RWPE2 (cell line): ENCODE data around the gene ARL3.

Source experiments
- ATAC-seq: fragments of 200-7000 bp; cut with Tn5 transposase; 3 replicates; pipeline ENCODE4 v1.9.1; 2021; ENCODE audit warnings: low read depth
- DNase-seq: peaks from one replicate; pipeline ENCODE4 v3.0.0-alpha.2; 2020; ENCODE audit warnings: low spot score
- H3K27ac ChIP-seq: fragments of 450-650 bp; 2 replicates; pipeline ENCODE4 v1.5.1; 2017; ENCODE audit warnings: mild to moderate bottlenecking; ENCODE audit not compliant: poor library complexity, severe bottlenecking
- H3K27me3 ChIP-seq: fragments of 250-450 bp; sonication (Bioruptor Pico); 2 replicates; pipeline ENCODE4 v1.5.1; 2021; ENCODE audit warnings: mild to moderate bottlenecking, moderate library complexity; ENCODE audit not compliant: insufficient read depth, poor library complexity, severe bottlenecking
- H3K36me3 ChIP-seq: fragments of 250-450 bp; sonication (Bioruptor Pico); 2 replicates; pipeline ENCODE4 v1.5.1; 2020; ENCODE audit warnings: low read depth, mild to moderate bottlenecking, moderate library complexity
- H3K4me1 ChIP-seq: fragments of 250-450 bp; sonication (Bioruptor Pico); 2 replicates; pipeline ENCODE4 v1.5.1; 2021; ENCODE audit warnings: mild to moderate bottlenecking, moderate library complexity; ENCODE audit not compliant: insufficient read depth, poor library complexity, severe bottlenecking
- H3K4me3 ChIP-seq: fragments of 250-450 bp; sonication (Bioruptor Pico); 2 replicates; pipeline ENCODE4 v1.5.1; 2021; ENCODE audit warnings: mild to moderate bottlenecking, moderate library complexity; ENCODE audit not compliant: severe bottlenecking
- H3K9me3 ChIP-seq: fragments of 250-450 bp; sonication (Bioruptor Pico); 2 replicates; pipeline ENCODE4 v1.5.1; 2021; ENCODE audit warnings: mild to moderate bottlenecking, moderate library complexity; ENCODE audit not compliant: severe bottlenecking
- TF ChIP-seq, protein P1 (sequence below): fragments of 450-650 bp; IDR thresholded peaks from one replicate; pipeline ENCODE4 v1.5.1; 2017; ENCODE audit warnings: mild to moderate bottlenecking, moderate library complexity; ENCODE audit not compliant: poor library complexity, severe bottlenecking

ARL3 gene

GRCh38 chr10:102648889-102649796 lies 65.1 kb downstream of the ARL3 start:
- Histone ChIP-seq H3K27me3 (no peaks in the 10 kb centered on the region), H3K27ac (peak overlapping the region; percentile 94), H3K4me3 (no peak overlapping the region), H3K4me1 (peaks cover 16% of the 10 kb centered on the region), H3K36me3 (peaks cover 35% of the 10 kb centered on the region), H3K9me3 (no peaks in the 10 kb centered on the region)
- TF ChIP-seq, protein P1, sequence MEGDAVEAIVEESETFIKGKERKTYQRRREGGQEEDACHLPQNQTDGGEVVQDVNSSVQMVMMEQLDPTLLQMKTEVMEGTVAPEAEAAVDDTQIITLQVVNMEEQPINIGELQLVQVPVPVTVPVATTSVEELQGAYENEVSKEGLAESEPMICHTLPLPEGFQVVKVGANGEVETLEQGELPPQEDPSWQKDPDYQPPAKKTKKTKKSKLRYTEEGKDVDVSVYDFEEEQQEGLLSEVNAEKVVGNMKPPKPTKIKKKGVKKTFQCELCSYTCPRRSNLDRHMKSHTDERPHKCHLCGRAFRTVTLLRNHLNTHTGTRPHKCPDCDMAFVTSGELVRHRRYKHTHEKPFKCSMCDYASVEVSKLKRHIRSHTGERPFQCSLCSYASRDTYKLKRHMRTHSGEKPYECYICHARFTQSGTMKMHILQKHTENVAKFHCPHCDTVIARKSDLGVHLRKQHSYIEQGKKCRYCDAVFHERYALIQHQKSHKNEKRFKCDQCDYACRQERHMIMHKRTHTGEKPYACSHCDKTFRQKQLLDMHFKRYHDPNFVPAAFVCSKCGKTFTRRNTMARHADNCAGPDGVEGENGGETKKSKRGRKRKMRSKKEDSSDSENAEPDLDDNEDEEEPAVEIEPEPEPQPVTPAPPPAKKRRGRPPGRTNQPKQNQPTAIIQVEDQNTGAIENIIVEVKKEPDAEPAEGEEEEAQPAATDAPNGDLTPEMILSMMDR, result no peak
- DNase-seq (peak; percentile 39), ATAC-seq (no peak)

DNA sequence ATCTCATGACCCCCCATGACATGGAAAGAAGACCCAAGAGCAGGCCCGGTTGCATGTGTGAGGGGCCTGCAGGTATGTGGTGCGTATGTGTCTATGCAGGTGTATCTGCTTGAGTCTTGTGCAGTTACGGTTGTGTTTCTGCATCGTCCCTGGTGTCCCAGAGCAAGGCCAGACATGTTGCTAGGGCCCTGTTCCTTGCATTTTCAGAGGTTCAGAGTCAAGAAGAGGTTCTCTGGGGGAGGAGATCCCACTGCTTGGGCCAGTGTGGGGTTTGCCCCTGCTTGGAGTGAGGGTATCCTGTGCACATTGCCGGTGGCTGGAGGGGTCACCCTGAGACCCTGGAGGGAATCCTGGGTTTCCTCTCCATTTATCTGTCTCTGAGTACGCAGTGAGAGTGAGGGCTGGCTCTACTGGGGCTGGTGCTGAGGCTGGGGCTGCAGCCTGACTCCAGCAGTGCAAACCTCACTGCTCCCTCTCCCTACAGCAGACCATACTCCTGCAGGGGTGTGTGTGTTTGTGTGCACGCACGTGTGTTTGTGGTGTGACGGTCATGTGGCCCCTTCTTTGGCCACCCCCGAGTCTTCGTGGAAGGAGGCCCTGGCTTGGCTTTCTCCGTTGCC lies 65.8 kb downstream of the ARL3 start:
- Histone ChIP-seq H3K4me1 (peaks cover 16% of the 10 kb centered on the region), H3K27ac (peak overlapping the region; percentile 94), H3K9me3 (no peaks in the 10 kb centered on the region), H3K36me3 (peaks cover 28% of the 10 kb centered on the region), H3K27me3 (no peaks in the 10 kb centered on the region), H3K4me3 (no peak overlapping the region)
- TF ChIP-seq, protein P1, result no peak
- peak; percentile 34 for DNase-seq
- ATAC-seq, result no peak

GRCh38 chr10:102647443-102648268 lies 66.5 kb downstream of the ARL3 start:
- H3K4me1 ChIP-seq, result peaks cover 16% of the 10 kb centered on the region
- no peaks in the 10 kb centered on the region for H3K9me3 ChIP-seq
- peaks cover 23% of the 10 kb centered on the region for H3K36me3 ChIP-seq
- peak overlapping the region; percentile 94 for H3K27ac ChIP-seq
- TF ChIP-seq, protein P1, result no peak
- ATAC-seq (no peak), DNase-seq (no peak)
- H3K27me3 ChIP-seq, result no peaks in the 10 kb centered on the region
- no peak overlapping the region for H3K4me3 ChIP-seq

- Histone ChIP-seq H3K36me3 (peaks cover 14% of the 10 kb centered on the region), H3K4me1 (peaks cover 16% of the 10 kb centered on the region), H3K4me3 (peak overlapping the region; percentile 80), H3K9me3 (no peaks in the 10 kb centered on the region), H3K27ac (peak overlapping the region; percentile 94), H3K27me3 (no peaks in the 10 kb centered on the region)
- ATAC-seq (peak; percentile 13; the same call in 2 of the 3 replicates), DNase-seq (no peak)
- TF ChIP-seq, protein P1, result no peak
These were observed 67.4 kb downstream of the ARL3 start for GRCh38 chr10:102646610-102647442.
